Dedifferentiated amniotic fluid mesenchymal stem cell (primary cell): Measurements from ENCODE around the gene SORL1.

Experiments
- DNase-seq: peaks from one replicate; pipeline ENCODE4 v3.0.0-alpha.2; 2016; ENCODE audit errors: extremely low spot score

SORL1 gene

DNA sequence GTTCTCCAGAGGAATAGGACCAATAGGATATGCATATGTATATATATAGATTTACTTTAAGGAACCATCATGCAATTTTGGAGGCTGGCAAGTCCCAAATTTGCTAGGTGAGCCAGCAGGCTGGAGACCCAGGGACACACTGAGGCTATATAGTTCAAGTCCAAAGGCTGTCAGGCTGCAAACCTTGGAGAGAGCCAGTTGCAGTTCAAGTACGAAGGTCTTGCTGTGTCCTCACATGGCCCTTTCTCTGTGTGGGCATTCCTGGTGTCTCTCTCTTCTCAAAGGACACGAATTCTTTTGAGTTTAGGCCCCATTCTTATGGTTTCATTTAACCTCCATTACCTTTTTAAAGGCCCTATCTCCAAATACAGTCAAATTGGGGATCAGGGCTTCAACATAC, 135.1 kb downstream of the SORL1 start:
- no peak for DNase-seq

DNA sequence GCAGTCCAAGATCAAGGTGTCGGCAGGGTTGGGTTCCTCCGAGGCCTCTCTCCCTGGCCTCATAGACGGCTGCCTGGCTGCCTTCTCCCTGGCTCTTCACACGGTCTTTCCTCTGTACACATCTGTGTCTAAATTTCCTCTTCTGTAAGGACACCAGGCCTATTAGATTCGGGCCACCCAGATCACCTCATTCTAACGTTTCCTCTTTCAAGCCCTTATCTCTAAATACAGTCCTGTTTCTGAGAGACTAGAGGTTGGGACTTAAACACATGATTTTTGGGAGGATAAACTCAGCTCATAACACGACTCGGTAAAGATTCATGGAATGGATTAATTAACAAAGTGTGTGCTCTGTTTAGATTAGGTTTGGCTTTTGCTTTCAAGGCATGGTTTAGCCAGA, 136.6 kb downstream of the SORL1 start:
- DNase-seq = no peak

DNA sequence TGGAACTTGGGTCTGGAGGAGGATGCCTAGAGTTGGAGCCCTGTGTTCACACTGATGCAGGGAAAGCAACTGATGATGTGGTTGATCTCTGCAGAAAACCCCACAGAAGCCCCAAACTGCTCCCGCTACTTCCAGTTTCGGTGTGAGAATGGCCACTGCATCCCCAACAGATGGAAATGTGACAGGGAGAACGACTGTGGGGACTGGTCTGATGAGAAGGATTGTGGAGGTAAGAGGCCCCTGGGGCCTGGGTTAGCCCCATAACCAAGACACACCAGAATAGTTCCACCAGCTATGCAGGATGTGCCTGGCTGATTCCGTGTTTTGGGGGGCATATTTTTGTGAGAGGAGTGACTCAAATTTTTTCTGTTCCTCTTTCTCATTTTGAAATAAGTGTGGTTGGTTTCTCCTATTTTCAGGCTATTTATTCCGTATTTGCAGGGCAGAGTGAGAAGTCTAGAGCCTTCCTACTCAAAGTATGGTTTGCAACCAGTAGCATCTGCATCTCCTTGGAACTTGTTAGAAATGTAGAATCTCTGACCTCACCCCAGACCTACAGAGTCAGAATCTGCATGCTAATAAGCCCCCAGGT, 137.9 kb downstream of the SORL1 start:
- DNase-seq = no peak

DNA sequence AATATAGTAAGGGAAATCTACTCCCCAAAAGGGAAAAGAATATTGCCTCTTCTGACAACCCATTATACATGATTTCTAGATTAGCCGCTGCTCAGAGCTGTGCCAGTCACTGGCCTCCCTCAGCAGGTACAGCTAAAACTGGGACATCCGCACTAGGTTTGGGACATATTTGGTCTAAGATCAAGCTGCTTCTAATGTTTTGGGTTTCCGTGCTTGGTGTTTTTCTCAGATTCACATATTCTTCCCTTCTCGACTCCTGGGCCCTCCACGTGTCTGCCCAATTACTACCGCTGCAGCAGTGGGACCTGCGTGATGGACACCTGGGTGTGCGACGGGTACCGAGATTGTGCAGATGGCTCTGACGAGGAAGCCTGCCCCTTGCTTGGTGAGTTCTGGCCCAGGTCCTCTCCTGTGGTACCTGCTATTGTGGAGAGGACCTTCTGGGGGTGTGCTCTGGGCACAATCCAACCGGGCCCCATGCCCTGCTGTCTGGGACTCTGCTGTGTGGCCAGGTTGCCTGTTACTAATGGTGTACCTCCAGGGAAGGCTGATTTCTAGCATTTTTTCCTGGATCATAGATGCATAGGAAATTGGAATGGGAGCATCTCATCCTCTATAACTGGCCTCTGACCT, 138.8 kb downstream of the SORL1 start:
- no peak for DNase-seq

DNA sequence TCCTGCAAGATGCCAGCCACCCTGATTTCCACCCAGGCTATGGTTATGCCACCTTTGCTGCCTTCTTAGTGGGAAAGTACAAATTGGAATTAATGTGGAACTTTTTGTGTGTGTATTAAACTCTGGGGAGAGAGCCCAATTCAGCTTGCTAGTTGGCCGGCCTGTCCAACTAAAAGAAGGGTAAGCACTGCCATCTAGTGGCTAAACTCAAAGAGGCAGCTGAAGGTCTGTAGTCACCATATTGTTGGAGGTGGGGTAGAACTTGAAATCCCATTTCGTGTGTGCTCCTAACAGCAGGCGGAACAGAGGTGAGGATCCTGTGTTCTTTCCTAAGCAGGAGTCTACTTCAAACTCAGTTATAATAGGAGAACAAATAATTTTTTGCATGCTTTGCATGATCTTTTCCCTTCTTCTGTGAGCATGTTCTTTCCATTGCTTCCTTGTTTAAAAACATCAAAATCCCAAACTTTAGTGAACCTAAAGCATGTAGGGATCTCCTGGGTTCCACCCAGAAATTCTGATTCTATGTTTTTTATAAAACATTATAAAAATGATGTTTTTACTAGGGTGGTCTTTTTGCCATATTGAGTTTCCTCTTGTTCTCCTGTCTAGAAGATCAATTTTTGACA, 139.4 kb downstream of the SORL1 start:
- DNase-seq = peak; percentile 79

DNA sequence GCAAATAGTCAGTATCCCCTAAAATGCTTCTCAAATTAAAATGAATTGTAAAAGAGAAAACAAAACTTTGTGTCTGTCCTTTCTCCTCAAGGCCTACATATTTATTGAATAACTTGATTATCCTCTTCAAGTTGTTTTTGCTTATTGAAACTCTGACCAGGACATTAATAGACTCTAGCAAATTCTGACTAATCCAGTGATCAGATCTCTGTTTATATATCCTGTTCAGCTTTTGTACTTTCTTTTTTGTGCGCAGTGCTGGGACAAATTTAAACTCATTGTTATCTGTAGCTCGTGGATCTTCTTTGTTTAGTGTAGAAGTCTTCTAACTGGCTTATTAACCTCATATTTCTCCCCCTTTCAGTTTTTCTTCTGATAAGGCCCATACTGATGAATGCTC, 140.6 kb downstream of the SORL1 start:
- DNase-seq = no peak

DNA sequence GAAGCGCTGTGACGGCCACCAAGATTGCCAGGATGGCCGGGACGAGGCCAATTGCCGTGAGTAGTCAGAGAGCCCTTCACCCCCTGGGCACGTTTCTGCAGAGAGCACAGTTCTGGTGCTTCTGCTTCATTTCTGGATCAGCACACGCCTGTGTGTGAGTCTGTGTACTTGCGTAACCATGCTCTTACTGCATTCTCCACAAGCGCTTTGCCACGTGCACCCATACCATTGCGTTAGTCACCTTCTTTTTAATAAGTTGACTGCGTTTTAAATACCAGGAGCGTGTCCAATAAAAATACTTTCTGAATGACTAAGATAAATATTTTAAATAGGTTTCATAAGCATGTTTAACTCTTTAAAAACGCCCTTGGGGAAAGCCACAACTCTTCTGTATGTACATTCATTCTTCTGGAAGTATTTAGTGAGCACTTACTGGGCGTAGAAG, 143.6 kb downstream of the SORL1 start:
- DNase-seq = peak; percentile 98

DNA sequence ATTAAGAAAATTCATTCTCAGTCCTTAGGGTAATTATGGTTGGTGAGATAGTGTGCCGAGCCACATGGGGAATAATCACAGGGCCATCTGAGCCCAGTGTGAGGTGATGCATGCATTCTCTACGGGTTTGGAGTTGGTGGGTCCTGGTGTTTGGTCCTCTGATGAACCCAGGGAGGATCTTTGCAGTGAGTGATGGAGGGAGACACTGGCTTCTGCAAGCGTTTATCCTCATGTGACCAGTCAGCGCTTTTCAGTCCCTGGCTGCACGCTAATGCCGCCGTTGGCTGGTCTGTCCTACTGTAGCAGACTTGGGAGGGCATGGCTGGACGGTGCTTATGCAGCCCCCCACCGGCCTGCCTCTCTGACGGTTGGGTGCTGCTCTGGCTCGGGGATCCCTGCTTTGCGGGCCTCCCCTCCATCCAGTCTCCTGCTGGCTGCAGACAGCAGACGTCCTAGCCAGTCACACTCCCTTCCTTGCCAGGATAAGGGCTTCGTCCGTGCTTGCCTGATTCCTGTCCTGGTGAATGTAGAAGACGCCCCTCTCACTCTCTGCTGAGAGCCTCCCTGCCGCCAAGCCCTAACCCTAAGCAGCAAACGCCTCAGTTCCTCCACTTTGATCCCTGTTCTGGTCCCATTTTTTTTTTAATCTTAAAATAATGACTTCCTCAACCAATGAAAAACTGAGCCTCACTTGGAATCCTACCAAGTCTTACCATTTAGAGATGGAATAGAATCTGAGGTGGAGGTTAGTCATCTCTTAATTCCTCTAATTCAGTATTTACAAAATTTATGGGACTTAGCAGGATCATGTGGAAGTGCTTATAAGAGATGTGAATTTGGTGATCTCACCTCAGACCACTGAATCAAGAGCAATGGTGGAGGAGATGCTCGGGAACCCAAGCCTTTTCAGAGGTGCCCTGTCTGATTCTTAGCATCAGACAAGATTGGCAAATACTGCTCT, 144.4 kb downstream of the SORL1 start:
- DNase-seq = no peak

DNA sequence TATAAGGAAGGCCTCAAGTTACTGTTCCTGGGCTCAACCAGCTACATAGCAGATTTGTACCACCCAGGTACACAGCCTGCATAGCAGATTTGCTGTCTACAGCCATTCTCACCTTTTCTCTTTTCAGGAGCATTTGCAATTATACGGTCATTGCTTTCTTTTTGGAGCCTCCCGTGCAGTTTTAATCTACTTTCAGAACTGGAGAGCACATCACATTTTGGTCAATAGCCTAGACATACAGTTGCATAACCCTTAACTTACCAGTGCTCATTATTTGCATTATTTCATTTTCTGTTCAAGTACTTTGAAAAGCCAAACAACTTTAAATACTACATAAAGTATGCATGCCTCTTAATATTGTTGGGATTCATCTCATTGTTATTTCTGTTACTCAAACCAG, 151.2 kb downstream of the SORL1 start:
- DNase-seq = no peak

DNA sequence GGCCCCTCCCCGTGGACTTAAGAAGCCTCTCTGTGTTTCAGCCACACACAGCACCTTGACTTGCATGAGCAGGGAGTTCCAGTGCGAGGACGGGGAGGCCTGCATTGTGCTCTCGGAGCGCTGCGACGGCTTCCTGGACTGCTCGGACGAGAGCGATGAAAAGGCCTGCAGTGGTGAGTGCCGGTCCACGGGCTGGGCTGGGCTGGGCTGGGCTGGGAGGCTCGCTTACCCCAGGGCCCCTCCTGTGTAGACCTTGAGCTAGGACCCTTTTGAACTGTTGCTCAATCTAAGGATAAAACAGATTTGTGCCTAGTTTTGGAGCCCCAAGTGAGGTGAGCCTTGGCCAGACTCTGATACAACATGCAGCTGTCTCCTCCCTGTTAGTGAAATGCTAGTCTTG, 152.0 kb downstream of the SORL1 start:
- DNase-seq = no peak

DNA sequence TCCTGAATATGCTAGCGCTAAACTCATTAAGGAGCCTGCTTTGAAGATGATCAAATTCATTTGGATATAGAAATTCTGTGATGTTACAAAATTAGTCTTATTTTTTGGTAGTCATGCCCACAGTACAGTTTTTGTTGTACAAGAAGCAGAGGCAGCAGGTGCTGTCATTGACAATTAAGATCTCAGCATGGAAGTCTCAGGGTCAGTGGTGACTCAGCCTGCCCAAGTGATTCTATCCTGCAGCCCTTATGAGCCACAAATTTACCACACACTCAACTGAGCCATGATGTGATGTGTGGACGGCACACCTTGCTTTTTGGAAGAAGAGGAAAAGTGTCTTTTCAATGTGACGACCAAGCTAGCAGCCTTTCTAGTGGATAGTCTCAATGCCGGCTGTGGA, 154.2 kb downstream of the SORL1 start:
- DNase-seq = no peak

DNA sequence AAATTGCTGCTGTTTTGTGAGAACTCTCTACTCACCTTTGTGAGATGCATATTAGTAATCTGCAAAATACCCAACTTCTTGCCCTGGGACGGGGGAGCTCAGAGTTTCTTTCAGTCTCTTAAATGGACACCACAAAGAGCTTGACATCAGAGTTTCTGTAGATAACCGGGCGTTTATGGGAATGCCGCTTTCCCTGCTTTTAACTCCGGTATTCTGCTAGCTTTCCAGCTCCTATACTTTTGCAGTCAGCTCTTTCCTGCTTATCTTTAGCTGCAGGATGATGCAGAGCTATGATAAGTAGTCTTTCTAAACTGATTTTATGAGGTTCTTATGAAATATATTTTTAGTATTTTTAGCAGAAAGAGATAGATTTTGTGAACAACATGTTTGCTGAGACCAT, 155.2 kb downstream of the SORL1 start:
- no peak for DNase-seq

DNA sequence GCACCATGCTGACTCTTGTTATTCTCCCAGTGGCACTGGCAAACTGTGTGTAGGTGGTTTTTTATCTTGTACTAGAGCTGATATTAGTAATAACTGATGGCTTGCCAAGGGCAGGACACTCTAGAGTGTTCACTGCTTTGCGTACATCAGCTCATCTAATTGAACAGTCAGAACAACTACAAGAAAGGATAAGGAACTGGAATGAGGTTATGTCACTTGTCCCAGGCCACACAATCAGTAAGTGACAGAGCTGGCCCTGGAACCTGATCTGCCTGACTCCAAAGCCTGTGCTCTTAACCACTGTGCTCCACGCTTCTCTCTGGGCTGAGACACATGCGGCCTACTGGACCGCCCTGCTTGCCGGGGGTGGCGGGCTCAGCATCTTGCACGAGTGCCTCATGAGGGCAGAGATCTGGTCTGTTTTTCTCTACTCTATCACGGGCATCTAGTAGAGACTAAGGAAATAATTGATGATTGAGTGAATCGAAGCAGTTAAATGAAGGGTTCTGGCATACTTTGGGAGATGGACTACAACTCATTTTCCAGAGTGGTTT, 156.5 kb downstream of the SORL1 start:
- no peak for DNase-seq

DNA sequence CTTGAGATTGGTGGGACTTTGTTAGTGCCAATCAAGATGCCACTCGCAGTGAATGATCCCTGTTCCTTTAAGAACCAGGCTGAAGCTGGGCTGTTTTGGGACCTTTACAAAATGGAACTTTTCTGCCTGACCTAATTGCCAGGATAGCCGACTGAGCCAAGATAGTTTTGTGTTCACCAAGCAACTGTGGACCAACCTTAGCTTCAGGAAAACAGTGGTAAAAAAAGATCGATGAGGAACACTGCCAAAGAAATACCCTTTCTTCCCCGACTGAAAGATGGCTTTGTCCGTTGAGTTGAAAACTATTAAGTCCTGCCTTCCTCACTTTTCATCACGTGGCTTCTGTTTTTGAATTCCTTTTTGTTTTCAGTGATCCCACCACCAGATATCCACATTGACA, 158.6 kb downstream of the SORL1 start:
- DNase-seq = no peak

DNA sequence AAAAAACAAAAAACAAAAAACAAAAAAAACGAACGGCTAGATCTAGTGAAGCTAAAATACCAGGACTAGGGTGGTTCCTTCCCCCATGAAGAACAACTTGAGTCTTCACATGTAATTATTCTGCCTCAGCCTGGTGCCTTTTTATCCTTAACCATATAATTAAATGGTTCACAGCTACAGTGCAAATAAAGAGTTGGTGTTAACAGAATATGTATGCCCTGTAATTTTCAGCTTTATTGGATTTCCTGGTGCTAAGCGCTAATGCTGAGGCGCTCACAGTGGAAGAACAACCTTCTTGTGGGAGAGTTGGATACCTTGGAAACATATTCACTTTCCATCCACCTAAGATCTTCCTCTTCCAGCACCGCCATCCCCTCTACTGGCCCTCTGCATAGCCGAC, 159.1 kb downstream of the SORL1 start:
- no peak for DNase-seq

DNA sequence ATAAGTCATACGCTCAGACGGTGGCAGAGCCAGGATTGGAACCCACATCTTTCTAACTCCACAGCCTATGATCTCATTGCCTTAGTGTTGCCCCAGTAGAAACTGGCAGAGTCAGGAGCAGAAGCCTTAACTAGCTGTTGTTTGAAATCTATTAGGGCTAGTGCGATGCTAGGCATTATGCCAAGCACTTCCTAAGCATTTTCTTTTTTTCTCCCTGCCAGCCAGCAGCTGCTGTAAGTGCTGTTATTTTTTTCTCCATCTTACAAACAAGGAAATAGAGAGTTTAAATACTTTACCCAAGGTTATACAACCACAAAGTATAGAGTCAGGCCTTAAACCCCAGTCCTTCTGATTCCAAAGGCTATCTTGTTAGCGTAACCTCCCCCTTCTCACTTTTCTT, 161.6 kb downstream of the SORL1 start:
- DNase-seq = no peak

DNA sequence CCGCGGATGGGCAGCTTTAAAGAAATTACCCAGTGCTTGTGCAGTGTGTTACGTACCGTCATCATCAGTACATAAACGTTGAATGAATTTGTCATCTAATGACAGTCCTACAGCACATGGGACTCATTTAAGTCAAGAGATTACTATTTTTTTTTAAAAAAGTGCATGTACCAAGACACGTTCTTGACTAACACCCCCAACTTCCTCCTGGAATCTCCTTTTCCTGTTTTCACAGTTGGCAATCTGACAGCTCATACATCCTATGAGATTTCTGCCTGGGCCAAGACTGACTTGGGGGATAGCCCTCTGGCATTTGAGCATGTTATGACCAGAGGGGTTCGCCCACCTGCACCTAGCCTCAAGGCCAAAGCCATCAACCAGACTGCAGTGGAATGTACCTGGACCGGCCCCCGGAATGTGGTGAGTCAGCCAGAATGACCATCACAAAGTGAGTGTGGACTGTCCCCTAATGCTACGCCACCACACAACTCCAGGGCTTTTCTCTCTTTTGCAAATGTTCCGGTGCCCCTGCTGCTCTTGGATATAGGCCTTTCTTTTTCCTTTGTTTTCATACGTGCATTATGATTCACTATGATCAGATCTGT, 162.6 kb downstream of the SORL1 start:
- DNase-seq = no peak

DNA sequence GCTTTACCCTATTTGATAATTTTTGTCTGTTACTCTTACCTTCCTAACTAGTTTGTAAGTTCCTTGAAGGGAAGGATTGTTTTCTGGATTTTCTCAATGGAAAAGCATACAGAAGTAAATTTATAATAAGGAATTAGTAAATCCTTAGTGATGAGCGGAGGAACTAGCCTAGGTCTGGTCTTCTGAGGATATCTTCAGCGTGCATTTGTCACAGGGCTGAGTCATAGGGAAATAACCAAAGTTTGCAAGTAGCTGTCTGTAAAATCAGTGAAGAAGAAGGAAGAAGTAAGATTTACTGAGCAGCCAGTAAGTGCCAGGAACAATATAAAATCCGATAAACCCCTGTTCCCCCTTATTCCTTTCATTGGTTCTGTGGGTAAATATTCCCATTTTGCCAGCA, 163.4 kb downstream of the SORL1 start:
- peak; percentile 21 for DNase-seq

DNA sequence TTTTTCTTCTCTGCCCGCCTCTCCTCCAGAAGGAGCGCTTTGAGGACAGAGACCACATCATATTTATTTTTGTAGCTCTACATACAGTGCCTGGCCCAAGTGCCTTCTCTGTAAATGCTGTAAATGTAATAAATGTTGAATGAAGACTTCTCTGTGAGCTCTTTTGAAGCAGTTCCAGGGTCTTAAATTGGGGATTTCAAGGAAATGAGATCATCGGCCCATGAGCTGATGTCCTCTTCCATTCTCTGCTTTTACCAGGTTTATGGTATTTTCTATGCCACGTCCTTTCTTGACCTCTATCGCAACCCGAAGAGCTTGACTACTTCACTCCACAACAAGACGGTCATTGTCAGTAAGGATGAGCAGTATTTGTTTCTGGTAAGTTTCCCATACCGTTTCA, 166.4 kb downstream of the SORL1 start:
- DNase-seq = no peak

DNA sequence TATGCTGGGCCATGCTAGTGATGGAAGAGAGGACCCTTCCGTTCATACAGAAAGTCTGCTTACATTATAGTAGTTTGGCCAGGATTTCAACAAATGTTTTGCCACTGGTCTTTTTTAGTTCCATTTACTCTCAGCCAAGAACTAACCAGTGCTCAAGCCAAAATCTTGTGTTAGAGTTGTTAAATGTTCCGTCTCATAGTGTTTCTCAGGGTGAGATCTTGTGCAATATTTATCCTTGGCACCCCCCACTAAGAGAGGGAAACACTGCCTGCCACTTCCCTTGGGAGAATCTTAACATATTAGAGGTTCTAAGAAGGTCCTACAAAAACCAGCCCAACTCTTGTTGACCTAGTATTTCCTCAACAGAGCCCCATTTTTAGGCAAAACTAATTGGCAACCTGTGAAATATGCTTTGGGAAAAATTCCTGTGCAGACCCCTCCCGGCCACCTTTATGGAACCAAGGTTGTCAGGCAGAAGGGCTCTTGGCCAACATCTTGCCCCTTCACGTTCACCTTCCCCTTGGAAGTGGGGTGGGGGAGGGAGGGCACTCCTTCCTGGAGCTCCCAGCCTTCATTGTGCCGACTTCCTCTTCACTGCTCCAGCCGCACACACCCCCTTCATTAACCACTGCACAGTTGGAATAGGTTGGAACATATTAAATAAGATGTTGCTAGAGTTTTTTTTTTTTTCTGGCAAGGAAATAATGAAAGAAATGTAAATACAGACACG, 173.8 kb downstream of the SORL1 start:
- DNase-seq = no peak

DNA sequence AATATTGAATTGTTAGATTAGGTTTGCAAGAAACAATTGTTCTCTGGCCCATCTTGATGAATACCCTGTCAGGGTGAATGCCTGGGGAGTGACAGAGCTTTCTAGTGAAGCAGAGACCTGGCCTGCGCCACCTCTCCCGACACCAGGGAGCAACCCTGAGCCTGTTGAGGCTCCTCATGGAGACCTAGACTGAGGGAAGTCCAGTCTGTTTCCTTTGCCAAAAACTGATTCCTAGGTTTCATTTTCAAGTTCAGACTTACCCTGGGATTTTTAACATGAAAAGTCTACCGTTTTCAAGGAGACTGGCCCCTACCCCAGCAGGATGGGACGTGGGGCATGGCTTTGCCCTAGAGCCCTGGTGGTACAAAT, 174.4 kb downstream of the SORL1 start:
- DNase-seq = no peak
